ENCODE measurements around the gene TUBB4A.

The TUBB4A gene

DNA sequence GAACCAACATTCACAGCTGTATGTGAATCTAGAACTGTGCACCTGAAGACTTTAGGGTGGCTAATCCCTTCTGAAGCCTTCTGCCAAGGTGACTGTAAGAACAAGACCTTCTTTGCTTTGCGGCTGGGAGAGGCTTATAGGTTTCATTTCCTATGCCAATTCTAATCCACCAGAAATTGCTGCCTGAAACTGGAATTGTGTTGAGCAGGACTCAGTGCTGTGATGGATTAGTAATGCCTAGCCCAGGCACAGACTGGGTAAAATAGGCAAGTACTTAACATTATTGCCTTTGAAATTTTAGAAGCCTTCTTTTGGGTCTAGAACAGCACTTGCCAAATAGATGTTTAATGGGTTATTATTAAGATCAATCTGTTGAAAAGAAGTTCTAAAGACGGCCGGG, 54.1 kb downstream of the TUBB4A start:
- no peaks in the 10 kb centered on the region for H3K36me3 ChIP-seq (ENCODE audit: insufficient read depth, low read depth, low read length)
- no peak overlapping the region for H3K4me3 ChIP-seq (ENCODE audit: low read length)
- H3K4me1 ChIP-seq (ENCODE audit: insufficient read depth, low read length) = no peaks in the 10 kb centered on the region
- no peaks in the 10 kb centered on the region for H3K9me3 ChIP-seq (ENCODE audit: insufficient read depth, low read depth, low read length)
- H3K9ac ChIP-seq (ENCODE audit: low read depth, low read length) = no peak overlapping the region
- no peak overlapping the region for H3K27ac ChIP-seq (ENCODE audit: low read length)
- H3K27me3 ChIP-seq (ENCODE audit: insufficient read depth, low read length) = no peaks in the 10 kb centered on the region

DNA sequence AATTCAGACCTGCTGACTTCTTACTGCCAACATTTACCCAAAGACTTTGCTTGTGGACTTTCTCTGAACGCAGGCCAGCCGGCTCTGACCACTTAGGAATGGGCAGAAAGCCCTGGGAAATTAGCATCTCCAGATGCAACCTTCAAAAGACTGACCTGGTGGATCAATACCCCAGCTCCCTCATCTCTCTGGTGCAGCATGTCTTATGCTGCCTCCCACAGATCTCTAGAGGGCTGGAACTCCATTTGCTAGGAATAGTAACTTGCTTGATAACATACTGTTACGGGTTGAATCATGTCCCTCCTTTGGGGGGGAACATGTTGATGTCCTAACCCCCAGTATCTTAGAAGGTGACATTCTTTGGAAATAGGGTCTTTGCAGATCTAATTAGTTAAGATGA, 55.7 kb downstream of the TUBB4A start:
- H3K4me1 ChIP-seq (ENCODE audit: insufficient read depth, low read length) = no peaks in the 10 kb centered on the region
- no peak overlapping the region for H3K27ac ChIP-seq (ENCODE audit: low read length)
- H3K9me3 ChIP-seq (ENCODE audit: insufficient read depth, low read depth, low read length) = no peaks in the 10 kb centered on the region
- H3K9ac ChIP-seq (ENCODE audit: low read depth, low read length) = no peak overlapping the region
- H3K4me3 ChIP-seq (ENCODE audit: low read length) = no peak overlapping the region
- H3K36me3 ChIP-seq (ENCODE audit: insufficient read depth, low read depth, low read length) = no peaks in the 10 kb centered on the region
- no peaks in the 10 kb centered on the region for H3K27me3 ChIP-seq (ENCODE audit: insufficient read depth, low read length)
